Neural crest cell (in vitro differentiated cells): ENCODE measurements around the gene OSBPL2. TPM values are rescaled to one million over a fixed set of nuclear protein-coding genes. Genes with fewer than 3 reads are reported as not detected.

Experiments
- DNase-seq: peaks from one replicate; pipeline ENCODE4 v3.0.0; 2021; ENCODE audit warnings: low read depth, mixed read lengths, low spot score
- H3K27ac Mint-ChIP-seq: one replicate; pipeline ENCODE4 v1.8.0; 2021; ENCODE audit warnings: mild to moderate bottlenecking, mixed read lengths; ENCODE audit not compliant: unreplicated experiment
- H3K27me3 Mint-ChIP-seq: 2 replicates; pipeline ENCODE4 v1.8.0; 2021; ENCODE audit warnings: low read depth, mild to moderate bottlenecking, mixed read lengths
- H3K36me3 Mint-ChIP-seq: 2 replicates; pipeline ENCODE4 v1.8.0; 2021; ENCODE audit warnings: low read depth, mild to moderate bottlenecking, mixed read lengths
- H3K4me1 Mint-ChIP-seq: 2 replicates; pipeline ENCODE4 v1.8.0; 2021; ENCODE audit warnings: mixed read lengths
- H3K4me3 Mint-ChIP-seq: one replicate; pipeline ENCODE4 v1.8.0; 2021; ENCODE audit warnings: mild to moderate bottlenecking, mixed read lengths
- H3K9me3 Mint-ChIP-seq: 2 replicates; pipeline ENCODE4 v1.8.0; 2021; ENCODE audit warnings: mixed read lengths
- total RNA-seq: library from RNA; stranded (reverse); gene quantifications from 2 replicates; pipeline ENCODE4 v1.2.1, GENCODE V29; 2021
- TF ChIP-seq, protein P1 (sequence below): fragments of 200-600 bp; sonication (generic); conservative IDR thresholded peaks from 2 replicates; pipeline ENCODE4 v1.5.0; 2021; ENCODE audit warnings: antibody characterized with exemption, mild to moderate bottlenecking

OSBPL2 gene
- total RNA-seq, 1 donor from 2014 or later, result 33.1 TPM

DNA sequence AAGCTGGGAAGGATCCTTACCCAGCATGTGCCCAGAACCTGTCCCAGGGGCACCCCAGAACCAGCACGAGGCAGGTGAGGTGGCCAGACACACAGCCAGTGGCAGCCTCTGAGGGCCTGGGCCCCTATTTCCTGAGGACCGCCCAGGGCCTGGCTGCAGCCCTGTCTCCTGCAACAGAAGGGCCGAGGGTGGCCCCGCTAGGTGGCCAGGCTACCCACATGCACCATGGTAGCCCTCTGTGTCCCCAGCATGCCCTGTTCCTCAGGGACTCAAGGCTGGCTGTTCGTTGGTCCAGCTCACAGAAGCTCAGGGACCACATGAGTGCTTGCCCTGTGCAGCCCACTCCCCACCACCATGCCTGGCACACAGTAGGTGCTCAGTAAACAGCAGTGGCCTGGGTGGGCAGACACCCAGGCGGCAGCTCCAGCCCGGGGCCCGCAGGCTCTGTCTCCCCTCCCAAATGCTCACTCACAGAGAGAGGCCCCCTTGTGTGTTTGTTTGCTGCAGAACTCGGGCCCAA is 26.5 kb upstream of the OSBPL2 start:
- peaks cover 4% of the 10 kb centered on the region for H3K4me1 Mint-ChIP-seq
- no peak overlapping the region for H3K27ac Mint-ChIP-seq
- H3K4me3 Mint-ChIP-seq, result no peak overlapping the region
- no peaks in the 10 kb centered on the region for H3K36me3 Mint-ChIP-seq
- H3K27me3 Mint-ChIP-seq, result peaks cover 32% of the 10 kb centered on the region
- DNase-seq, result no peak
- TF ChIP-seq, protein P1, sequence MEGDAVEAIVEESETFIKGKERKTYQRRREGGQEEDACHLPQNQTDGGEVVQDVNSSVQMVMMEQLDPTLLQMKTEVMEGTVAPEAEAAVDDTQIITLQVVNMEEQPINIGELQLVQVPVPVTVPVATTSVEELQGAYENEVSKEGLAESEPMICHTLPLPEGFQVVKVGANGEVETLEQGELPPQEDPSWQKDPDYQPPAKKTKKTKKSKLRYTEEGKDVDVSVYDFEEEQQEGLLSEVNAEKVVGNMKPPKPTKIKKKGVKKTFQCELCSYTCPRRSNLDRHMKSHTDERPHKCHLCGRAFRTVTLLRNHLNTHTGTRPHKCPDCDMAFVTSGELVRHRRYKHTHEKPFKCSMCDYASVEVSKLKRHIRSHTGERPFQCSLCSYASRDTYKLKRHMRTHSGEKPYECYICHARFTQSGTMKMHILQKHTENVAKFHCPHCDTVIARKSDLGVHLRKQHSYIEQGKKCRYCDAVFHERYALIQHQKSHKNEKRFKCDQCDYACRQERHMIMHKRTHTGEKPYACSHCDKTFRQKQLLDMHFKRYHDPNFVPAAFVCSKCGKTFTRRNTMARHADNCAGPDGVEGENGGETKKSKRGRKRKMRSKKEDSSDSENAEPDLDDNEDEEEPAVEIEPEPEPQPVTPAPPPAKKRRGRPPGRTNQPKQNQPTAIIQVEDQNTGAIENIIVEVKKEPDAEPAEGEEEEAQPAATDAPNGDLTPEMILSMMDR, result no peak
- no peaks in the 10 kb centered on the region for H3K9me3 Mint-ChIP-seq

DNA sequence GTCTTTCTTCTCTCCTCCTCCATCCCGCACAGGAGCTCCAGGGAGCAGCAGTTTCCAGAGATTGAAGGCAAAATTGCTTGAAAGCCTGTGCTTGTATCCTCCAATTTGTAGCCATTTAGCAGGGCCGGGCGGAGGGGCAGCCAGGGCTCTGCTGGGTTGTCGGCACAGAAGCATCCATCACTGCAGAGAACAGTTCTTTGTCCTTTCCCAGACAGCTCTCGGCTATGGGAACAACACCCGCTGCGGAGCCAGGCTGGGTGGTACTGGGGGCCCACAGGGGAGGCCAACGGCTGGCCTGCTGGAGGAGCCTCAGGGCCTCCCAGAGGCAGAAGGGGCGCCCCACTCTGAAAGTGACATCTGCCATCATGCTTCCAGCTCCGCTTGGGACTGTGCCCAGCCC is 26.0 kb upstream of the OSBPL2 start:
- Mint-ChIP-seq H3K27me3 (peaks cover 37% of the 10 kb centered on the region), H3K36me3 (no peaks in the 10 kb centered on the region), H3K4me3 (peak overlapping the region; percentile 39), H3K27ac (peak overlapping the region; percentile 92), H3K4me1 (peaks cover 4% of the 10 kb centered on the region), H3K9me3 (no peaks in the 10 kb centered on the region)
- DNase-seq, result no peak
- TF ChIP-seq, protein P1, result no peak

DNA sequence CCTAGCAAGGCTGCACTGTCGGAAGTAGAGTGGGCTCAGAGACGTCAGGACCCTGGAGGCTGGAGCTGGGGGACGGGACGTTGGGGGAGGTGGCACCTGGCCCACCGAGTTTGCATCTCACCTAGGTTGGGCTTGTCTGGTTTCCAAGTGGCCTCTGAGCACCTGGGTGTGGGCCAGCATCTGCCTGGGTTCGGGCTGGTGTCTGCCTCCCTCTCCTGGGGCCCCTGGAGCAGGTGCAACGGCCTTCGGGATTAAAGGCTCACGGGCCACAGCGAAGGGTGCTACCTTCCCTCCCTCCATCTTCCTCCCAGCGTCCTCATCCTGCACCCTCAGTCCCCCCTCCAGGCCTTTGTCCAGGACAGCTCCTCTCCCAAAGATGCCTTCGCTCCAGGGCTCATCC is 24.3 kb upstream of the OSBPL2 start:
- no peak for DNase-seq
- Mint-ChIP-seq H3K9me3 (no peaks in the 10 kb centered on the region), H3K4me1 (peaks cover 4% of the 10 kb centered on the region), H3K27ac (no peak overlapping the region), H3K36me3 (no peaks in the 10 kb centered on the region), H3K4me3 (no peak overlapping the region), H3K27me3 (peaks cover 53% of the 10 kb centered on the region)
- TF ChIP-seq, protein P1, result no peak

GRCh38 chr20:62215020-62215990 is 23.0 kb upstream of the OSBPL2 start:
- no peak for DNase-seq
- no peaks in the 10 kb centered on the region for H3K9me3 Mint-ChIP-seq
- H3K36me3 Mint-ChIP-seq, result no peaks in the 10 kb centered on the region
- H3K27me3 Mint-ChIP-seq, result peaks cover 58% of the 10 kb centered on the region
- H3K4me3 Mint-ChIP-seq, result no peak overlapping the region
- H3K4me1 Mint-ChIP-seq, result peaks cover 4% of the 10 kb centered on the region
- TF ChIP-seq, protein P1, result no peak
- no peak overlapping the region for H3K27ac Mint-ChIP-seq

- peaks cover 7% of the 10 kb centered on the region for H3K4me1 Mint-ChIP-seq
- H3K27ac Mint-ChIP-seq, result no peak overlapping the region
- no peaks in the 10 kb centered on the region for H3K9me3 Mint-ChIP-seq
- peaks cover 65% of the 10 kb centered on the region for H3K27me3 Mint-ChIP-seq
- no peak for DNase-seq
- TF ChIP-seq, protein P1, result no peak
- no peak overlapping the region for H3K4me3 Mint-ChIP-seq
- no peaks in the 10 kb centered on the region for H3K36me3 Mint-ChIP-seq
Observed at GRCh38 chr20:62215991-62216635, 22.2 kb upstream of the OSBPL2 start.
